ENCODE data around the gene TSN.
"Not testable (repeated sequence)": the region's sequence is repeated elsewhere in the genome, so short reads cannot be mapped to it uniquely, and the experiment has no call there.

TSN gene

DNA sequence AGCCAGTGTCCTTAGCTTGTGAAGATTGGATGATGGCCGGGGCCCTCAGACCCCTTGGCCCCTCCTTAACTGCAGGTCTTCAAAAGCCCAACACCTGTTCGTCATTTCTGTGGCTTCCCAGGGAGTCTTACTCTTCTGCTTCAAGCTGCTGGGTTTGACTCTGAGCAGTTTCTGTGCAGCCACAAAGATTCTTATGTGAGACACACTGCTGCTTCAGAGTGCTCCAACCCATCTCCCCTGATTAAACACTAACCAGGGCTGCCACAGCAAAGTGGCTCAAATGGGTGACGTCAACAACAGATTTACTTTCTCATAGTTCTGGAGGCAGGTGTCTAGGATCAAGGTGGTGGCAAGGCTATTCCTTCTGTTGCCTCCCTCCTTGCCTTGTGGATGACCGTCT, 40.8 kb downstream of the TSN start:
- in situ Hi-C loops (cut with MboI; ENCODE audit: low sequenced_read_pairs) = no loop called here

DNA sequence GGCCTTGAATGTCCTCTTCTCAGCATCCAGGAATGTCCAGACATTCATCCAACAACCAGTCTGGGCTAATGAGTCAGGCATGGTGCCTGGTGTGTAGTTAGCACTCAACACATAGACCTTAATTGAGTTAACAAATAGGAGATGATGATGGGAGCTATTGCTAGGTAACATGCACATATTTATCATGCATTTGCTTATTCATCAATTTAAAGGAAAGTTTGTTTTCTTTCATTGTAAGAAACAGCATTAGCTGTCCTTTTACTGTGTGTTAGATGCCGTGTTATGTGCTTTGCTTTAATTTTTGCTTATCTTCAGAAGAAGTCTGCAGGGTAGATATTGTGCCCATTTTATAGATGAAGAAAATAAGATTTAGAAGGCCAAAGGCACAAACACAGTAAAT, 43.2 kb downstream of the TSN start:
- in situ Hi-C loops (cut with MboI; ENCODE audit: low sequenced_read_pairs) = no loop called here

DNA sequence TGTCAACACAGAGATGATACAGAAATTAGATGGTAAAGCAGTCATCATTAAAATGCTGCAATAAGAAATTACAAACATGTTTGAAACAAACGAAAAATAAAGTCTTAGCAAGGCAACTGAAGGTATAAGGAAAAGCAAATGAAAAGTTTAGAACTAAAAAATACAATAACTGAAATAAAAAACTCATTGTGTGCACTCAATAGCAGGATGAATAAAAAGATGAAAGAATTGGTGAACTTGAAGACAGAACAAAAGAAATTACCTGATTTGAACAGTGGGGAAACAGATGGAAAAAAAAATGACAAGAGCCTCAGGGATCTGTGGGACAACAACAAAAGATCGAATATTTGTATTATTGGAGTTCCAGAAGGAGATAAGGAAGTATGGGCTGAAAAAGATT, 46.5 kb downstream of the TSN start:
- in situ Hi-C loops (cut with MboI; ENCODE audit: low sequenced_read_pairs) = no loop called here

DNA sequence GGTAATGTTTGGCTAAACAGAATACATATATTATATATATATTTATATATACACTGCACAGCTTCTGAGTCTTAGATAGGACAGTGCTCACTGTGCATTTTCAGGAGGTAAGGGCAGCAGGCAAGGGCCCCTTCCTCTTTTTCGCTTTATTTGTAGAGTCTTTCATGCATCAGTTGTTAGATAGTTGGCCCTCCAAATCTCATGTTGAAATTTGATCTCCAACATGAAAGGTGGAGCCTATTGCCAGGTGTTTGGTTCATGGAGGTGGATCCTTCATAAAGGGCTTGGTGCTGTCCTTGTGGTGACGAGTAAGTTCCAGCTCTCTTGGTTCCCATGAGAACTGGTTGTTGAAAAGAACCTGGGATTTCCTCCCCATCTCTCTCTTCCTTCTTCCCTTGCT, 48.1 kb downstream of the TSN start:
- in situ Hi-C loops (cut with MboI; ENCODE audit: low sequenced_read_pairs) = no loop called here

DNA sequence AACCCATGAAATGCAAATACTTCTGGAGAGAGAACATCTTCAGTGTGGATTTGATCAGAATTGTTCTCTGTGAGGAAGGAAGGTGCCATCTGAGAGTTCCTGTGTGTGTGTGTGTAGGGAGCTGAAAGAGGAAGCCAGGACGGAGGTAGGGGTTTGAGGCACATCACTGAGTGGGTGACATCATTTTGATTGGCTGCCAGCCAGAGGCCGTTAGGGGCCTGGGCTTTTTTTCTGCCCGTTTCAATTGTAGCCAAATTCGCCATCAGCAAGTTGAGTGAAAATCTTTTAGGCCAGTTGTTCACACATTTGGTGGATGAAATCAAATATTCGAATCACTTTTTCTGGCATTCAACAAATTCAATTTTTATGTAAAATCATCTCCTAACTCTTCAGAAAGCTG, 48.9 kb downstream of the TSN start:
- in situ Hi-C loops (cut with MboI; ENCODE audit: low sequenced_read_pairs) = no loop called here

DNA sequence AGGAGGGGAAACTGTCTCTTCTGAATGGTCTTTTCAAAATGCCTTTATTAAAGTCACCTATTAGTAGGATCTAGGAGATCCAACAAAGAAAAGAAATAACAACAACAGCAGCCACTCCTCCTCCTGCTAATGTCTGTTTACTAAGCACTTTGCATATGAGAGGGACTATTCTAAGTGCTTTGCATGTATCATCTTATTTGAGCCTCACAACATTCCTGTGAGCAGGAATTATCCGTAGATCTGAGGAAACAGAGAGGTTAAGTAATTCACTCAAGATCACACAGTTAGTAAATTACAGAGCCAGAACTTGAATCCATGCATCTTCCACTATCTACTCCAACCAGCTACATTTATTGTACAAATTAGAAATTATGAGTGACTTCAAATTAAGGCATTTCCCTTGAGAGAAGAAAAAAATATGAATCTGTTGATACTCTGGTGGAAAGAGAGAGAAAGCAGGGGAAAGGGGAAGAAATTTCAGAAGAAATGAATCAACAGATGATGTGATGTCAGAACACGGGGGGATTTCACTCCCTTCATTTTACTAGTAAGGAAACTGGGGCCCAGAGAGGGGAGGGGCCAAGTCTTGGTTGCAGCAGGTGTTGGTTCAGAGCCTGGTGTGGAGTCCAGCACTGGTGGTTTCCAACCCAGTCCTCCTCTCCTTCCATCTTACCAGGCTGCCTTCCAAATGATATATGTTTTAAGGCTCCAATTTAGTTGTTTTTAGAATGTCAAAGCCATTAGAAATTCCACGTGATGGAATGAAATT, 49.7 kb downstream of the TSN start:
- in situ Hi-C loops (cut with MboI; ENCODE audit: low sequenced_read_pairs) = no loop called here

DNA sequence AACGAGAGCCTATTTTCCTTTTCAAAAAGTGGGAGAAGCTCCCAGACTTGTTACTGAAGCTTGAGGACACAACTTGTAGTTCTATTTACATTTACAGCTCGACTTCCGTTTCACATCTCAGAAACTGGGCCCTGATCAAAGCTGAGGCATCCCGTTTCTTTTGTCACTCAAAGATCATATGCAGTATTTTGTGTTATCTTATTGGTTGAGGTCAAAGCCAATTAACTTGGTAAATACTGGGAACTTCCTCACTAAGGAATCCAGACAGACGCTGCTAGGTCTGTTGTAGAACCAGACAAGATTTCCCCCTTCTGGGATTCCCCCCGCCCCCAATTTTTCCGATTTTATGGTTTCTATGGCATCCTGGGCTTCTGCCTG, 50.3 kb downstream of the TSN start:
- in situ Hi-C loops (cut with MboI; ENCODE audit: low sequenced_read_pairs) = no loop called here

DNA sequence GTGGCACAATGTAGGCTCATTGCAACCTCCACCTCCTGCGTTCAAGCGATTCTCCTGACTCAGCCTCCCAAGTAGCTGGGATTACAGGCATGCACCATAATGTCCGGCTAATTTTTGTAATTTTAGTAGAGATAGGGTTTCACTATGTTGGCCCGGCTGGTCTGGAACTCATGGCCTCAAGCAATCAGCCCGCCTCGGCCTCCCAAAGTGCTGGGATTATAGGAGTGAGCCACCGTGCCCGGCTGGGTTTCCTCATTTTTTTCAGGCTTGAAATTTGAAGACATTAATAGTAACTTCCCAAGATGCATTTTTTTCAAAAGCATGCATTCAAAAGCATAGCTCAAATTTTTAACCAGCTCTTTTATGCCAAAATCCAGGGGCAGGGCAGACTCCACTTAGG, 52.3 kb downstream of the TSN start:
- in situ Hi-C loops (cut with MboI; ENCODE audit: low sequenced_read_pairs) = not testable (repeated sequence)

DNA sequence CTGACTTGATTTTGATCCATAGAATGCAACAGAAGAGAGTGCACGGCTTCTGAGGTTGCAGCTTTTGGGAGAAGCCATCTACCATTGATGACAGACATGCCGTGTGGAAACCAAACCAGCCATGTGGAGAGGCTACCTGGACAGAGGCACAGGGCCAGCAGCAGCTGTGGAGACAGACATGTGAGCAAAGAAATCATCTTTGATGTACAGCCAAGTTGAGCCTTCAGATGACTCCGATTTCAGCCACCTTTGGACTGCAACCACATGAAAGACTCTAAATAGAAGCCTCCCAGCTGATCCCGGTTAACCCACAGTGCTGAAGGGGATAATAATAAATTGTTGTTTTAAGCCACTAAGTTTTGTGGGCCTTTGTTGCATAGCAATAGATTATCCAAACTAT, 54.2 kb downstream of the TSN start:
- in situ Hi-C loops (cut with MboI; ENCODE audit: low sequenced_read_pairs) = no loop called here

DNA sequence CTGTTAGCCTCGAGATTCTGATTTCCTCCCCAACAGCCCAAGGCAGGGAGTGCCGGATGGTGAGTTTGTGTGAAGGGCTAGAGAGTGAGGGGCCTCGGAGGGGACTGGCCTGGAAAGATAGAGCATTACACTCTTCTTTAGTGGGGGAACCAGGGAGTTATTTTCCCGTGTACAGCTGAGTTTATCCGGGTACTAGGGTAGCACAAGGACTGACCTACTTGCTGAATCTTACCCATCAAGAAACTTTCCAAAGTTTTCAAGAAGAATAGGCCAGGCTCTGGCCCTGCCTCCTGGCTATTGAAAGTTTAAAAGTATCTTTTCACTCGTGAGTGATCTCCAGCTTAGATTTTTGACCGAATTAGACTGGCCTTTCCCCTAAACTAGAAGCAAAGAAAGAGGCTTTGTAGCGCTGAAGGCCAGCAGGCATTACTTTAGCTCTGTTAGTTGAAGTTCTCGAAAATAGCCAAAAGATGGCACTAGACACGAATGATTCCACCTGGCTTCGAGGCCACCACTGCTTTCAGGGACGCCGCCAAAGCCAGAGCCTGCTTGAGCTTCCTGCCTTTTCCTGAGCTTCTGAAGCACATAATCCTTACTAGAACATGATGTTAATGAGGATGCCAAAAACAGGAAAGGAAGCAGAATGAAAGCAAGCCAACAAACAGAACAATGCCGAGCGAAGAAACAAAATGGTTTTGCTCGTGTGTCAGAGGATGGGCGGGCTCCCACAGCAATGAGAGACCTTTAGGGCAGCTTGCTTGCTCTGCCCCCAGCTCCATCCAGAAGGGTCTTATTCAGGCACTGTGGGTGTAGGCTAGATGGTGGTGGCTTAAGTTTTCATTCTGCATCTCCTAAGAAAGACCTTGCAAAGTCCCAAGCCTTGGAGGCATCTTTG, 55.8 kb downstream of the TSN start:
- in situ Hi-C loops (cut with MboI; ENCODE audit: low sequenced_read_pairs) = no loop called here

DNA sequence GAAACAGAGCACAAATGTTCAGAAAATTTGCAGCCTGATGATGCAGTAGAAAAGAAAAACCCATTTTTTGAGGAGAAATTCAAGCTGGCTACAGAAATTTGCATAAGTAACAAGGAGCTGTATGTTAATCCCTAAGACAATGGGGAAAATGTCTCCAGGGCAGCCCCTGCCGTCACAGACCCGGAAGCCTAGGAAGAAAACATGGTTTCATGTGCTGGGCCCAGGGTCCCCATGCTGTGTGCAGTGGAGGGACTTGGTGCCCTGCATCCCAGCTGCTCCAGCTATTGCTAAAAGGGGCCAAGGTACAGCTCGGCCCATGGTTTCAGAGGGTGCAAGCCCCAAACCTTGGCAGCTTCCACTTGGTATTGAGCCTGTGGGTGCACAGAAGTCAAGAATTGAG, 57.6 kb downstream of the TSN start:
- in situ Hi-C loops (cut with MboI; ENCODE audit: low sequenced_read_pairs) = not testable (repeated sequence)

DNA sequence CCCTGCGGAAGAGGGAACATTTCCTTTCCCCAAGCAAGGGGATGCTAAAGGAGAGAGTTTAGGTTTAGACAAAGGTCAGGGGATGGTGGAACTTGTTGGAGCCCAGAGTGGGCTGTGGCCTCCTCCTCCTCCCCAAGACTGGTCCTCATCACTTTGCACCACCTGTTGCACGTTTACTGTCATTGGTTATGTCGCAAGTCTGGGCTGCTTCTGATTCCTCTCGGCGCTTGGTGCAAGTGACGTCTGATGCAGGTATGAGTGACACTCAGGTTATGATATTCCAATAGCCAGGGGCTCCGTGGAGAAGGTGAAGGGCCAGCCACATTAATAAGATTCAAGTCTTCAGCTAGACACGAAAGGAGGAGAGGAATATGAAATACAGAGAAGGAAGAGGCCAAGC, 59.8 kb downstream of the TSN start:
- in situ Hi-C loops (cut with MboI; ENCODE audit: low sequenced_read_pairs) = no loop called here

DNA sequence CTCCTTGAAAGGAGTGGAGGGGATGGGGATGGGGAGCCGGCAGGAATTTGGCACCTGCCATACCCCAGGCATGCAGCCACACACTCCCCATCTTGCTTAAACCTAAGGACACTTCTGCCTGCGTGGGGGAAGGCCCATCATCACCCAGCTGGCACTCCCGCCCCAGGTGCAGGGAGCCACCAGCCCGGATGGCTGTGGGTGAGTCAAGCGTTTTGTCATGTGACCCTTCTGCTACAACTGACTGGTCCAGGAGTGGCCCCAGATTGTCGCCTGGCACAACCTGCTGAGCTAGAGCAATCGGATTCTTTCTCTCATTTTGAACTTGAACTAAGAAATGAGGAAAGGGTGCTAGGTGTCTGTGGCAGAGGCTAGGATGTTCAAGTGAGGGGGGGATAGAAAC, 61.3 kb downstream of the TSN start:
- in situ Hi-C loops (cut with MboI; ENCODE audit: low sequenced_read_pairs) = no loop called here

DNA sequence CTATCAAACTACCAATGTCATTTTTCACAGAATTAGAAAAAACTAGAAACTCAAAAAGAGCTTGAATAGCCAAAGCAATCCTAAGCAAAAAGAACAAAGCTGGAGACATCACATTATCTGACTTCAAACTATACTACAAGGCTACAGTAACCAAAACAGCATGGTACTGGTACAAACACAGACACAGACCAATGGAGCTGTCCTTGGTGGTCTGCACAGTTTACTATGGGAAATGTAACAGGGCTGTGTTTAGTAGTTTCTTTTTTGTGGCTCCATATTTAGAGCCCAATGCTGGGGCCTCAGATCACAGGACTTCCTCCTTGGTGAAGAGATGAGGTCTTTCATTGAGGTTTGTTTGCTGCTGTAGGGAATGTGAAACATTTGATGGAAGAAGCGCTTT, 61.9 kb downstream of the TSN start:
- in situ Hi-C loops (cut with MboI; ENCODE audit: low sequenced_read_pairs) = not testable (repeated sequence)
